Stimulated activated CD8-positive, alpha-beta memory T cell treated with anti-CD3 and anti-CD28 coated beads, Interleukin-7, amount 100 ng/mL, for 1 hour (primary cell): ENCODE results near the gene SPARCL1.
"Not testable (repeated sequence)": the region's sequence is repeated elsewhere in the genome, so short reads cannot be mapped to it uniquely, and the experiment has no call there.

Experiments
- DNase-seq, 2 donors: peaks; one replicate each; pipeline ENCODE4 v3.0.0-alpha.2; 2020; ENCODE audit warnings: low read depth in 2 of 2

SPARCL1 gene

GRCh38 chr4:87499403-87500091 lies 29.6 kb downstream of the SPARCL1 start:
- no peak for DNase-seq

GRCh38 chr4:87498446-87498900 lies 30.7 kb downstream of the SPARCL1 start:
- DNase-seq: no peak

- DNase-seq: no peak
Observed at GRCh38 chr4:87497578-87497977, 31.6 kb downstream of the SPARCL1 start.

DNA sequence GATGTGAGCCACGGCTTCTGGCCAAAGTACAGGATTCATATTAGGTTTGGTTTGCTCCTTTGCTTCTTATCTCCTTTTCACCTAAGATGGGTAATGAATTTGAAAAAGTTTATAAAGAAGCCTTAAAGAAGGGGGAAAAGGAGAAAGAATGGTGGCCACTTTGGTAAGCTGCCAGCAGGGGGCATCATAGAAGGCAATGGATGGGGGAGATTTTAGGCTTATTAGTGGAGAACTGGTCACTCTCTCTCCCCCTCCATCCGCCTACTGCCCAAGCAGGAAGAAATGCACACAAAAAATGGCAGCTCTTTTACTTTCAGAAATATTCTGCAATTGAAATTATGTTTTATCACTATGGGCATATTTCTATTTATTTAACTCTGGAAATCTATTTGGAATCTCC lies 32.0 kb downstream of the SPARCL1 start:
- no peak for DNase-seq

GRCh38 chr4:87493115-87493514 lies 36.1 kb downstream of the SPARCL1 start:
- no peak for DNase-seq

GRCh38 chr4:87491851-87492250 lies 37.3 kb downstream of the SPARCL1 start:
- not testable (repeated sequence) for DNase-seq

GRCh38 chr4:87491436-87491835 lies 37.7 kb downstream of the SPARCL1 start:
- no peak for DNase-seq

GRCh38 chr4:87490664-87491369 lies 38.4 kb downstream of the SPARCL1 start:
- DNase-seq: no peak

- no peak for DNase-seq
Observed at GRCh38 chr4:87489678-87490077, 39.5 kb downstream of the SPARCL1 start.

- not testable (repeated sequence) for DNase-seq
Observed at GRCh38 chr4:87488666-87489065, 40.5 kb downstream of the SPARCL1 start.

GRCh38 chr4:87483247-87483646 lies 45.9 kb downstream of the SPARCL1 start:
- DNase-seq: not testable (repeated sequence)

GRCh38 chr4:87481377-87481776 lies 47.8 kb downstream of the SPARCL1 start:
- no peak for DNase-seq

- DNase-seq: no peak
Observed at GRCh38 chr4:87478732-87479250, 50.4 kb downstream of the SPARCL1 start.

GRCh38 chr4:87476934-87477333 lies 52.2 kb downstream of the SPARCL1 start:
- DNase-seq: no peak

- DNase-seq: no peak
Observed at GRCh38 chr4:87469390-87469789, 59.8 kb downstream of the SPARCL1 start.

DNA sequence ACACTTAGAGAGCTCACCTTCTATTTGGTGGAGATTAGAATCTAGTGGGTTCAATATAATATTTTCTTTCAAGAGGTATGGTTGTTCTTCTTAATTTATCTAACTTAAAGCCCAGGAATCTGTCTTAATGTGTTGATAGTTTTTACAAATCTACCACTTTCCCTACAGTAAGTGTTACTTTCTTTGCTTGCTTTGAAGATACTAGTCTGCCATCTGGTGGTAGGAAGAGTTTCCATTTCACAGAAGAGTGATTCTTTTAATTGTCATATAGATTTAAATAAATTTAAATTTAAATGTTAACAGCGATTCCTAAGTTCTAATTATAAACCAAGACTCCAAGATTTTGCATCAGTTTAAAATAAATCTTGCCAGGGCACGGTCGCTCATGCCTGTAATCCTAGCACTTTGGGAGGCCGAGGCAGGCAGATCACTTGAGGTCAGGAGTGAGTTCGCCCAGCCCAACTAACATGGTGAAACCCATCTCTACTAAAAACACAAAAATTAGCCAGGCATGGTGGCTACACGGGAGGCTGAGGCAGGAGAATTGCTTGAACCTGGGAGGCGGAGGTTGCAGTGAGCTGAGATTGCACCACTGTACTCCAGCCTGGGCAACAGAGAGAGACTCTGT lies 63.3 kb downstream of the SPARCL1 start:
- no peak for DNase-seq

DNA sequence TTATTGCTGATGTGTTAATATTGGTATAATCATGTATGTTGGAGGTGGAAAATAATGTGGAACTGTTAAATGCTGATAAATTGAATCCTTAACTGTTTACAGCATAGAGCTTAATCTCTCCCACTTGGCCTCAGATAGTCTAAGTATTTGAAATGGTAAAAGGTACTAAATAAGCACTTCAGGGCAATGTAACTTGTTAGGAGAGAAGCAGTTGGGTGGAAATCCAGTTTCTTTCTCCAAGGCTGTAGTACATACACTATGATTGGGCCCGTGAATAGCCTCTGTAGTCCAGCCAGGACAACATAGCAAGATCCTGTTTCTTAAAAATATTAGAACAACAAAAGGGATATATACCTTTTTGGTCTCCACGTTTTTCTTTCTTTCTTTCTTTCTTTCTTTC lies 67.1 kb downstream of the SPARCL1 start:
- DNase-seq: no peak

DNA sequence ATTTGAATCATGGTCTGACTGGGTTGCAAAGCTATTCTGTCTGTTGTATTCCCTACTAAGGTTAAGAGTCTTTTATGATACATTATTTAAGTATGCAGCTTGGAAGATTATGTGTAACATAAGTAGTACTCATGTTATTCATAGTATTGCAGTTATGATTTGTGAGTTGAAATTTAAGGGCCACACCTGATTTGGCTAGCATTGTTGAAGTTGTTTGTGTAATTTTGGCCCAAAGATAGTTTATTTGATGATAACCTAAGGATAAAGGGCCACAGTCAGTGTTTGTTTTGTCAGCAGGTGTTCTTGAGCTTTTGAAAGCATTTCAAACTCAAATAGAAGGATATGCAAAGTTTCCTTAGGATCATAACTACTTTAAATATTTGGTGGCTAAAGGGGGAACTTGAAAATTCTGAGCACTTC lies 67.9 kb downstream of the SPARCL1 start:
- no peak for DNase-seq

- DNase-seq: no peak
Observed at GRCh38 chr4:87458913-87459312, 70.3 kb downstream of the SPARCL1 start.

DNA sequence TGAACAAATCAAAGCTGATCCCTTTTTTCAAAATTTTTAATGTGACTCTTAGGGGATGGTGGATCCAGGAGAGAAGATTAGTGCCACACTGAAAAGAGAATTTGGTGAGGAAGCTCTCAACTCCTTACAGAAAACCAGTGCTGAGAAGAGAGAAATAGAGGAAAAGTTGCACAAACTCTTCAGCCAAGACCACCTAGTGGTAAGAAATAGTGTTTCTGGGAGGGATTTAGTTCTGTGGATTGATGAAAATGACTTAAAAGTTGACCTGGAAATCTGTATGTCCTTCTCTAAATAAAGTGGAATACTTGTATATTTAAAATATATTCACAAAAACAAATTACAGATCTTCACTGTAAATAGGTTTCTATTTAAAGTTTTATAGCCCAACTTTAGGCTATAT lies 77.6 kb downstream of the SPARCL1 start:
- DNase-seq: no peak

DNA sequence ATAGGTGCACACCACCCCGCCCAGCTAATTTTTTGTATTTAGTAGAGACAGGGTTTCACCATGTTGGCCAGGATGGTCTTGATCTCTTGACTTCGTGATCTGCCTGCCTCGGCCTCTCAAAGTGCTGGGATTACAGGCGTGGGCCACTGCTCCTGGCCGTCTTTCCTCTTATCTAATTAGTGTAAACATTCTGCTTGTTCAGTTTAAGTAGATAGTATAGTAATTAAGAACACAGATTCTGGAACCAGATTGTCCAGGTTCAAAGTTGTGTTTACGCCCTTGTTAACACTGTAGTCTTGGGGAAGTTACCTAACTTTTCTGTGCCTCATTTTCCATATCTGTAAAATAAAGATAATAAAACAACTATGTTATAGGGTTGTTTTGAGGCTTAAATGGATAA lies 82.8 kb downstream of the SPARCL1 start:
- DNase-seq: not testable (repeated sequence)

GRCh38 chr4:87445964-87446363 lies 83.2 kb downstream of the SPARCL1 start:
- no peak for DNase-seq

DNA sequence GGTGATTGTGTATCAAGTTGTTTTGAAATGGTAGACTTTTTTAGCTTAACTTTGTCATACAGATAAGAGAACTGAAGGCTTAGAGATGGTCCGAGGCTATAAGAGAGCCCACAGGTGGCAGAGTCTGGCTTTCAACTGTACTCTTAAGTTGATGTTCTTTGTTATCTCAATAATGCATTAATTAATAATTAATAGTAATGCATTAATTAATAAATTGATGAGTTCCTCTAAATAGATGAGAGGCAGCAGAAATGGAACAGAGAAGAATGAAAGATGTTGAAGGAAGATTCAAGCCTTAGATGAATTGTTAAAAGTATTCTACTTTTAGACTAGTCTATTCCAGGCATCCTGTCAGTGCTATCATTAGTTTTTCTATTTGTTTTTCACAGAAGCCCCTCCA lies 84.4 kb downstream of the SPARCL1 start:
- DNase-seq: no peak
